NCI-H1930 (cell line): Measurements from ENCODE around the gene AUTS2.

ENCODE experiments used
- DNase-seq, 2 experiments: peaks; one replicate each; lab custom pipeline; 2025; lab: John Stamatoyannopoulos, UW

Gene AUTS2

GRCh38 chr7:70384891-70385290 is 786.6 kb downstream of the AUTS2 start:
- no peak for DNase-seq

GRCh38 chr7:70387217-70387616 is 788.9 kb downstream of the AUTS2 start:
- DNase-seq: no peak

- no peak for DNase-seq
Observed at GRCh38 chr7:70389531-70390151, 791.4 kb downstream of the AUTS2 start.

GRCh38 chr7:70390251-70390650 is 792.0 kb downstream of the AUTS2 start:
- DNase-seq: no peak

GRCh38 chr7:70392256-70392876 is 794.1 kb downstream of the AUTS2 start:
- no peak for DNase-seq

GRCh38 chr7:70392877-70393435 is 794.7 kb downstream of the AUTS2 start:
- no peak for DNase-seq

GRCh38 chr7:70393956-70394355 is 795.7 kb downstream of the AUTS2 start:
- no peak for DNase-seq

- no peak for DNase-seq
Observed at GRCh38 chr7:70400829-70401380, 802.6 kb downstream of the AUTS2 start.

- no peak for DNase-seq
Observed at GRCh38 chr7:70402069-70402468, 803.8 kb downstream of the AUTS2 start.

- DNase-seq: no peak
Observed at GRCh38 chr7:70405241-70405640, 807.0 kb downstream of the AUTS2 start.

GRCh38 chr7:70406186-70406949 is 808.1 kb downstream of the AUTS2 start:
- no peak for DNase-seq

GRCh38 chr7:70406950-70407209 is 808.6 kb downstream of the AUTS2 start:
- no peak for DNase-seq

GRCh38 chr7:70408477-70408876 is 810.2 kb downstream of the AUTS2 start:
- no peak for DNase-seq

GRCh38 chr7:70408891-70409290 is 810.6 kb downstream of the AUTS2 start:
- DNase-seq: no peak

- no peak for DNase-seq
Observed at GRCh38 chr7:70410134-70410750, 812.0 kb downstream of the AUTS2 start.

GRCh38 chr7:70414368-70414767 is 816.1 kb downstream of the AUTS2 start:
- no peak for DNase-seq

GRCh38 chr7:70415179-70415972 is 817.1 kb downstream of the AUTS2 start:
- no peak for DNase-seq

- no peak for DNase-seq
Observed at GRCh38 chr7:70416347-70416985, 818.2 kb downstream of the AUTS2 start.

- DNase-seq: no peak
Observed at GRCh38 chr7:70416986-70417655, 818.8 kb downstream of the AUTS2 start.

GRCh38 chr7:70419526-70420380 is 821.5 kb downstream of the AUTS2 start:
- peak; percentile 49 to 62 for DNase-seq
